Astrocyte of the cerebellum (primary cell): ENCODE measurements around the gene PKDREJ.
"Not testable (repeated sequence)": the region's sequence is repeated elsewhere in the genome, so short reads cannot be mapped to it uniquely, and the experiment has no call there.

Experiments
- DNase-seq: peaks from one replicate; pipeline ENCODE4 v3.0.0-alpha.2; 2011; ENCODE audit warnings: low read depth
- H3K4me3 ChIP-seq: 2 replicates; pipeline ENCODE4 v1.5.1; 2011; ENCODE audit warnings: mild to moderate bottlenecking, low read depth, low read length, moderate library complexity
- in situ Hi-C: cut with HindIII; loops from 2 replicates; pipeline ENCODE4 v1.10.0; 2017; ENCODE audit warnings: low sequenced_read_pairs
- TF ChIP-seq, protein P1 (sequence below): IDR thresholded peaks from 2 replicates; pipeline ENCODE4 v1.5.1; 2012; ENCODE audit warnings: low read length, low read depth, moderate library complexity, mild to moderate bottlenecking; ENCODE audit errors: missing control alignments

PKDREJ gene

DNA sequence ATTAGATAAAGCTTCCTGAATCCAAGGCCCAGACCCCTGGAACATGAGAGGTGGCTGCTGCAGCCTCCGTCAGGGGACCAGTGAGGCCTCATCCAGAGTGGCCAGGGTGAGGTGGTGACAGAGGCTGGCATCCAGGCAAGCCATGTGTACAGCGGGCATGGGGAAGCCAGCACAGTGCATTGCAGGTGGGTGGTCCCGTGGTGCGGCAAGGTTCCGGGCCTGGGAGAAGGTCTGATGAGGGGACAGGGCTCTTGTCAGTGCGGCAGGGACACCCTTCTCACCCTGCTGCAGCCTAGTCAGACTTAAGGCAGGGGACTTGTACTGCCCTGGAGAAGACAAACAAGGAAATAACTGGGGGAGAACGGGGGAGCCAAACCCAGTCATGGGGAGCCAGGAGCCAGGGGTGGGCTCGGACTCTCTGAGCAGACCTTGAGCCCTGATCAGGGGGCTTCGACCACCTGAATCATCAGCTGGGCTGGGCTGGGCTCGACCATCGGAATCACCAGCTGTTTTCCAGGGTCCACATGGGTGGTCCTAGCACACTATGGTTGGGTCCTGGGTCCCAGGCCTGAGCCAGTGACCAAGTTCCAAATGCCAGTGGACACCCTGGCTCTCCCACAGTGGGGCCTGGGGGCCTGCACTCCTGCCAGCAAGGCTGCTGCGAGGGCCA is 9.8 kb upstream of the PKDREJ start:
- no peak for DNase-seq
- TF ChIP-seq, protein P1, sequence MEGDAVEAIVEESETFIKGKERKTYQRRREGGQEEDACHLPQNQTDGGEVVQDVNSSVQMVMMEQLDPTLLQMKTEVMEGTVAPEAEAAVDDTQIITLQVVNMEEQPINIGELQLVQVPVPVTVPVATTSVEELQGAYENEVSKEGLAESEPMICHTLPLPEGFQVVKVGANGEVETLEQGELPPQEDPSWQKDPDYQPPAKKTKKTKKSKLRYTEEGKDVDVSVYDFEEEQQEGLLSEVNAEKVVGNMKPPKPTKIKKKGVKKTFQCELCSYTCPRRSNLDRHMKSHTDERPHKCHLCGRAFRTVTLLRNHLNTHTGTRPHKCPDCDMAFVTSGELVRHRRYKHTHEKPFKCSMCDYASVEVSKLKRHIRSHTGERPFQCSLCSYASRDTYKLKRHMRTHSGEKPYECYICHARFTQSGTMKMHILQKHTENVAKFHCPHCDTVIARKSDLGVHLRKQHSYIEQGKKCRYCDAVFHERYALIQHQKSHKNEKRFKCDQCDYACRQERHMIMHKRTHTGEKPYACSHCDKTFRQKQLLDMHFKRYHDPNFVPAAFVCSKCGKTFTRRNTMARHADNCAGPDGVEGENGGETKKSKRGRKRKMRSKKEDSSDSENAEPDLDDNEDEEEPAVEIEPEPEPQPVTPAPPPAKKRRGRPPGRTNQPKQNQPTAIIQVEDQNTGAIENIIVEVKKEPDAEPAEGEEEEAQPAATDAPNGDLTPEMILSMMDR: no peak
- in situ Hi-C loops: no loop called here
- H3K4me3 ChIP-seq: no peak overlapping the region

DNA sequence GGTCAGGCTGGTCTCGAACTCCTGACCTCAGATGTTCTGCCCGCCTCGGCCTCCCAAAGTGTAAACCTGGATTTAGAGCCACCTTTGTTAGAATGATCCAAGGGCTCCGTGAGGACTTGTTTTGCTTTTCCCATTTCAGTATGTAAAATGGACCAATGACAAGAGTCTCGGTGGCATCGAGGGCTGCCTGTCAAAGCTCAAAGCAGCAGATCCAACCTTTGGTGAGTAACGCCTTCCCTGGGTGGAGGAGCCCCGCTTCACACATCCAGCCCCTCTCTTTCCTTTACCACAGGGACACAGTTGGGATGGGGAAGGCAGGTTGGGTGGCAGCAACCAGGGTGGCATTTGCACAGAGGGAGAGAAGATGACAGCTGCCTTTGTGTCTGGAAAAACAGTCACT is 9.1 kb upstream of the PKDREJ start:
- no peak overlapping the region for H3K4me3 ChIP-seq
- in situ Hi-C loops: no loop called here
- TF ChIP-seq, protein P1: no peak
- DNase-seq: no peak

DNA sequence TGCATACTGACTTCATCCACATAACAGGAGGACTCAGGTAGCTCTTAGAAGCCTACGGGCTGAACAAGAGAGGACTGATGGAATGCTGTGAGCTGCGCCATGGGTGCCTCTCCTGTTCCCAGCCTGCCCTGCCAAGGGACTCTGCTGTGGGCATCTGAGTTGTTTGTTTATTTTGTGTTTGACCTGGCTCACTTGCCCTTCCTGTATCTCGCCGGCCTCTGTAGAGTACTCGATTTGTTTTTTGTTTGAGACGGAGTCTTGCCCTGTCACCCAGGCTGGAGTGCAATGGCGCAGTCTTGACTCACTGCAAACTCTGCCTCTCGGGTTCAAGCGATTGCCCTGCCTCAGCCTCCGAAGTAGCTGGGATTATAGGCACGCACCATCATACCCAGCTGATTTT is 6.4 kb upstream of the PKDREJ start:
- in situ Hi-C loops: no loop called here
- TF ChIP-seq, protein P1: no peak
- H3K4me3 ChIP-seq: no peak overlapping the region
- DNase-seq: no peak

DNA sequence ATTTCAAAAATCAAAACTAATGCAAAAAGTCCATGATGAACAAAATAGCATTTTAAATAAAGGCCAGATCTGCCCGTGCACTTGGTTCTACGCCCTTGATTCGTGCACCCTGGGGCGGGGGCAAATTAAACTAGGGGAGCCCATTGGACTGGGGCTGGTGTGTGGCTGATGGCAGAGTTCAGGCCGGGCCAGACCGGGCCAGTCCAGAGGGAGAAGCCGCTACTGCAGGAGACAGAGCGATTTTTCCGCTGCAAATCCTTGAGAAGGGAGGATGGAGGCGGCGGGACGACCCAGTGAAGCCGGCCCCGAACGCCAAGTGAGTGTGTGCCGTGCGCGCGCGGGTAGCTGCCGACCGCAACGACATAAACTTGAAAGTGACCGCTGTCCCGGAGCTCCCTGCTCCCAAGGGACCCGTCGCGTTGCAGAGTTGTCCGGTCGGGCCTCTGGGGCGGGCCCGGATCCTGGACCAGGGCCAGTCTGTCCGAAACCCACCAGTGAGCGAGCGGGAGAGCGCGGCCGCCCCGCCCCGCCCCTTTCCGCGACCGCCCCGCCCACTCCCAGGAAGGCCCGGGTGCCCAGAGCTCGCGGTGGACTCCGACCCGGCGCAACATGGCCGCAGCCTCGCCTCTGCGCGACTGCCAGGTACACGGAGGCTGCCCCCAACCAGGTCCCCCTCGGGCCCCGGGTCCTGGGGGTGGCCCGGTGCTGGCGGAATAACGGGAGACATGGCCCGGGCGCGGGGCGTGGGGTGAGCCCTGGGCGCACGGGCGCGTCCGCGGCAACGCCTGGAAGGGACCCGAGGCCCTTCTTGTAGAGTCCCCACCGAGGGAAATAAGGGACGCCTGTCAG is 4.5 kb upstream of the PKDREJ start, which contains the start of gene TTC38:
Gene TTC38 (plus strand): TSS at position 578 of the 849 bp plus-strand sequence. CDS start 32 bp downstream, at position 610.
- DNase-seq: peak; percentile 33
- TF ChIP-seq, protein P1: no peak
- peak within 1 kb of the TSS; percentile 89 for H3K4me3 ChIP-seq
- in situ Hi-C loops: no loop called here

DNA sequence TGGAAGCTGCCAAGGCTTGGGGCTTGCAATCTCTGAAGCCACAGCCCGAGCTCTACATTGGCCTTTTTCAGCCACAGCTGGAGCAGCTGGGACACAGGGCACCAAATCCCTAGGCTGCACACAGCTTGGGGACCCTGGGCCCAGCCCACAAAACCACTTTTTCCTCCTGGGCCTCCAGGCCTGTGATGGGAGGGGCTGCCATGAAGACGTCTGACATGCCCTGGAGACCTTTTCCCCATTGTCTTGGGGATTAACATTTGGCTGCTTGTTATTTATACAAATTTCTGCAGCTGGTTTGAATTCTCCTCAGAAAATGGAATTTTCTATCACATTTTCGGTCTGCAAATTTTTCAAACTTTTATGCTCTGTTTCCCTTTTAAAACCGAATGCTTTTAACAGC is 2.5 kb upstream of the PKDREJ start:
- DNase-seq, in situ Hi-C loops, H3K4me3 ChIP-seq: not testable (repeated sequence)

DNA sequence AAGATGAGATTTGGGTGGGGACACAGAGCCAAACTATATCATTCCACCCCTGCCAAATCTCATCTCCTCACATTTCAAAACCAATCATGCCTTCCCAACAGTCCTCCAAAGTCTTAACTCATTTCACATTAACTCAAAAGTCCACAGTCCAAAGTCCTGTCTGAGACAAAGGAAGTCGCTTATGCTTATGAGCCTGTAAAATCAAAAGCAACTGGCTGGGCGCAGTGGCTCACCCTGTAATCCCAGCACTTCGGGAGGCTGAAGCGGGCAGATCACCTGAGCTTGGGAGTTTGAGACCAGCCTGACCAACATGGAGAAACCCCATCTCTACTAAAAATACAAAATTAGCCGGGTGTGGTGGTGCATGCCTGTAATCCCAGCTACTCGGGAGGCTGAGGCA is 1.4 kb upstream of the PKDREJ start:
- in situ Hi-C loops, DNase-seq, H3K4me3 ChIP-seq: not testable (repeated sequence)

DNA sequence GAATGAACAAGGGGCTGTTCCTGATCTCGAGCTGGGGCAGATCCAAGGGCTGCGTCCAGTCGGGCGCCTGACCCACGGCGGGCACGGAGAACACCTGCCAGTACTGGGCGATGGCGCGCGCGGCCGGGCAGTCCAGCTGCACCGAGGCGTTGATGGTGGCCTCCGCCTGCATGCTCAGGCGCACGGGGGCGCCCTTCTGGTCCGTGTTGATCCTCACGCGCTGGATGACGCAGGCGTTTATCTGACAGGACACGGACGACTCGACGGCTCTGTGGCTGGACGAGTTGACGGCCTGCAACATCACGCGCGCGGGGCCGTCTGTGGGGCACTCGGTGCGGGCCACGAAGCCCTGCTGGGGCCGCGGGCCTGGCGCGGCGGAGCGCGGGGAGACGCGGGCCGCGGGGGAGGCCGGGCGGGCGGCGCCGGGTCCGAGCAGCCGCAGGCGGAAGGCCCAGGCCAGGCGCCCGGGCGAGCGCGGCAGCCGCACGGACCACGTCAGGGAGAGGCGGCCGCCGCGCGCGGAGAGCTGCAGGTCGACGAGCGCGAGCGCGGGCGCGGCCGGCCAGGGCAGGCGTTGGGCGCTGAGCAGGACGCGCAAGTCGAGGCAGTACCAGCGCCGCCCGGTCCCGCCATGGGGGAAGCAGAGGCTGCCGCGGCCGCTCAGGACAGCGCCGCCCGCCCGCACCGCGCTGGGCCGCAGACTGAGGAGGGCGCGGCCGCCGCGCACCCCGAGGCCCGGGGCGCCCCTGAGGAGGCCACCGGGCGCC is 511 bp downstream of the PKDREJ start:
- TF ChIP-seq, protein P1: peak; percentile 25
- H3K4me3 ChIP-seq: no peak overlapping the region
- DNase-seq: no peak
- in situ Hi-C loops: no loop called here
